Right renal pelvis (tissue), 4 donors: ENCODE measurements around the gene ZRANB1. TPM values are rescaled to one million over a fixed set of nuclear protein-coding genes. Genes with fewer than 3 reads are reported as not detected.
"Not testable (repeated sequence)": the region's sequence is repeated elsewhere in the genome, so short reads cannot be mapped to it uniquely, and the experiment has no call there.

Source experiments
- DNase-seq, 4 donors: peaks; one replicate each; pipeline ENCODE4 v3.0.0-alpha.2; 2013; ENCODE audit warnings: low read depth in 4 of 4, low spot score in 3 of 4, missing footprints in 1 of 4
- polyA plus RNA-seq, 4 donors: library from polyadenylated mRNA; unstranded; fragments of 120-200 nt; gene quantifications; one replicate each; pipeline ENCODE4 v1.2.1, GENCODE V29; 2013; ENCODE audit not compliant: insufficient read length in 4 of 4

The ZRANB1 gene
- polyA plus RNA-seq, 4 donors = 23.0 to 31.5 (median 27.9) TPM

DNA sequence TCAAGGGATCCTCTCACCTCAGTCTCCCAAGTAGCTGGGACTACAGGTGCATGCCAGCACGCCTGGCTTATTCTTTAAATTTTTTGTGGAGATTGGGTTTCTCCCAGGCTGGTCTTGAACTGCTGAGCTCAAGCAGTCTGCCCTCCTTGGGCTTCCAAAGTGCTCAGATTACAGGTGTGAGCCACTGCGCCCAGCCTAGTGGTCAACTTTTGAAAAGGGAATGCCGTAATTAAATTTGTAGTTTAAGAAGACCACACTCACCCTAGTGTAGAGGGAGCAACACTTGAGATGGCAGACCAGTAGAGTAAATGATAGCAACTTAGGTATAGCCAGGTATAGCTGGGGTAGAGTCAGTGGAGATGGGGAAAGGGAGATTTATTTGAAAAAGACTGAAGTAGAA, 17.6 kb downstream of the ZRANB1 start:
- no peak for DNase-seq

DNA sequence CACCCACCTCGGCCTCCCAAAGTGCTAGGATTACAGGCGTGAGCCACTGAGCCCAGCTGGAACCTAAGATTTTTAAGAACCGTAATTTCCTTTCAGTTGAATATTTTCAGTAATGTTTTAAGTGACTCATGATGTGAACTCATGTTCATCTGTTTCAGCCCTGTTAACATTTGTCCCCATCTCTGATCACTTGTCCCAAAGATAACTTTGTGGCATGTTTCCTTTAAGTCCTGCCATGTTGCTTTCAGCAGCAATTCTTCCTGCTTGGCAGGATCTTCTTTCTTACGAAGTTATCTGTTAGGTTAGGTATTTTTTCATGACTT, 19.3 kb downstream of the ZRANB1 start:
- no peak for DNase-seq

DNA sequence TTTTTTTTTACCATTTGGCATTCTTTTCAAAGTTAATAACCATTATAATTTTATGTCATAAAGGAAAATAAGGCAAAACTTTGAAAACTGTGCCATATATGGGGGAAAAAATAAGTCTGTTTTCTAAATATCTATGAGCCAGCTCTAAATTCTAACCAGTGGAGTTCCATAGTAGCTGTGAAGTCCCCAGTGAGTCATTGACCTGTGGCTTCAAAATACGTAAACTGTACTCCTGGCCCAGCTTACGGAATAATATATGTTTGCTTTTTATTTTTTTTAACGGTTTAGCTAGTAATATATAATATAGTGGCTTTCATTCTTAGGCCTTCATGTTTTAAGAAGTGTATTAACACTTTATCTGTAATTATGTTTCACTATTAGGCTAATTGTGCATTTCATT, 20.5 kb downstream of the ZRANB1 start:
- DNase-seq = no peak

DNA sequence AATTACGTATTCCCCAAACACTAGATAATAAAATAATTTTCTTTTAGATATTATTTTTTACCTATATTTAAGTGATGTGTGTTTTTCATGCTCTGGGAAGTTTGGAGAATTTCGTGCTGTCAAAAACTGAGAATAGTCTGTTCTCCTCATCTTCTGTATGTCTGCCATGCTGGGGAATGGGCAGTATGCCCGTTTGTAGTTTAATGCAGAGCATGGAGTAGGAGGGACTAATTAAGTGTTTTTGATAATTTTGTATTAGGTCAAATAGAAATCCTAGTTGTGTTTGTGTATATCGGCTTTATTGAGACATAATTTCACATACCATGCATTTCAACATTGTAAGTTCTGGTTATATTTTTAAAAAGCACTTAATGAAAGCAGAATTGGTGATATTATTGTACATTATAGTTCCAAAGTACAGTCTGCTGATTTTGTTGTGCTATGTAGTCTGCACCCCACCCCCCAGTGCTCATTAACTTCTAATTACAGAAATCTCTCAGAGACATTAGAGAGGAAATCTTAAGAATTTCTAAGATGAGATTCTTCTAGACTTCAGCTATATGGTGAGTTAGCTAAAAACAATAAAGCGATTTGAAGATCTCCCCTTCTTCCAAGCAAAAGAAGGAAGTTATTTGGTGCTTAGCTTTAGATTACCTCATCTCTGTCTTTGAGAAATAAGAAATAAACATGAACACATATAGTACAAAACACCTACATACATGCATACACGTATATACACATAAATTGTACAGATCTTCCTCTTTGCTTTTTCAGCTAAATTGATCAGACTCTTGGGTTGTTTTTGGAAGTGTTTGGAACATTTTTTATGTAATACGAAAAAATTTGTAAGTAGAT, 22.2 kb downstream of the ZRANB1 start:
- DNase-seq = no peak

- DNase-seq = no peak
Measured at GRCh38 chr10:124966008-124966407, 24.1 kb downstream of the ZRANB1 start.

DNA sequence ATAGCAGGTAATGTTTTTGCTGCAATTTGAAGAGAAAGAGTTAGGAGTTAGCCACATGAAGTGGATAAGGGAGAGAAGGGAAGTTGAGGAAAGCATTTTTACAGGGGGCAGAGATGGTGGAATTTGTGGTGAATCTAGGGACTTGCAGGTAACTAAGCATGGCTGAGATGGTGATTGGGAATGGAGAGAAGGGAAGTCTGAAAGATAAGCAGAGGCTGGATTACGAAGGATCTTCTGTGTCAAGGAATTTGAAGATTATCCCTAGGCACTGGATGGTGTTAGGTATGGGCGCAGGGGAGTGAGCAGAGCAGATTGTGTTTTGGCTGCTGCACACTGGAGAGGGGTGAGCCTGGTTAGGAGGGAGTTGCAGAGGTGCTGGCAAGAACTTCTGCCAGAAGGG, 25.3 kb downstream of the ZRANB1 start:
- DNase-seq = no peak

- DNase-seq = no peak
Measured at GRCh38 chr10:124971276-124971675, 29.4 kb downstream of the ZRANB1 start.

DNA sequence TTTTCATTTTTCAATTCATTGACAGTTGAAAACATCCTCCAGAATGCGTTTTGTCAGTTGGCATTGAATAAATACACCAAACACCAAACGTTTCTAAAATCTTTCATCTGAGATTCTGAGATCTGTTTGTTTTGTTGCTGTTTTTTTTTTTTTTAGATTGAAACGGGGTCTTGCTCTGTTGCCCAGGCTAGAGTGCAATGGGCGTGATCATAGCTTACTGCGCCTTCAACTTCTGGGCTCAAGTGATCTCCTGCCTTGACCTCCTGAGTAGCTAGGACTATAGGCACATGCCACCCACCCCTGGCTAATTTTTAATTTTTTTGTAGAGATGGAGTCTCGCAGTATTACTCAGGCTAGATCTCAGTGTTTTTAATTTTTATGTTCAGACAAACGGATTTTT, 30.7 kb downstream of the ZRANB1 start:
- DNase-seq = no peak

GRCh38 chr10:124974131-124974530, 32.2 kb downstream of the ZRANB1 start:
- DNase-seq = no peak

- DNase-seq = no peak
Measured at GRCh38 chr10:124975977-124976514, 34.1 kb downstream of the ZRANB1 start.

GRCh38 chr10:124977161-124977560, 35.2 kb downstream of the ZRANB1 start:
- DNase-seq = no peak

- DNase-seq = no peak
Measured at GRCh38 chr10:124977648-124978375, 35.9 kb downstream of the ZRANB1 start.

- DNase-seq = no peak
Measured at GRCh38 chr10:124978376-124978725, 36.4 kb downstream of the ZRANB1 start.

- no peak for DNase-seq
Measured at GRCh38 chr10:124983321-124983720, 41.4 kb downstream of the ZRANB1 start.

GRCh38 chr10:124984376-124984775, 42.5 kb downstream of the ZRANB1 start:
- no peak for DNase-seq

DNA sequence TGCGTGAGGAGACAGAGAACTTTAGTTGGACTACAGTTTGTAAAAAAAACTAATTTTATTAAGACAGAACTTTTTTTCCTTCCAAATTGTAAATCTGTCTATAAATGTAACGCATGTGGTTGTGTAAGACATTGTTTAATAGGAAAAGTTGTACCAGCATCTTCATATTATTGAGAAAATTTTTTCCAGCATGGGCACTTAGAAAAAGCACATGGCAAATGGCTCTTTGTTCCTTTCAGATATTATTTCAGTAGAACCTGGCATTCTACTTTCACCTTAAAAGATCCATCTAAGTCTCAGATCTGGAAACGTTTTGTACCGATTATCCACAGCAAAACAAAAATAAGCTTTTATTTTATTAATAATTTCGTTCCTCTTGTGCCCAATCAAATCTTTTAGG, 43.2 kb downstream of the ZRANB1 start:
- no peak for DNase-seq

GRCh38 chr10:124987788-124988187, 45.9 kb downstream of the ZRANB1 start:
- no peak for DNase-seq

DNA sequence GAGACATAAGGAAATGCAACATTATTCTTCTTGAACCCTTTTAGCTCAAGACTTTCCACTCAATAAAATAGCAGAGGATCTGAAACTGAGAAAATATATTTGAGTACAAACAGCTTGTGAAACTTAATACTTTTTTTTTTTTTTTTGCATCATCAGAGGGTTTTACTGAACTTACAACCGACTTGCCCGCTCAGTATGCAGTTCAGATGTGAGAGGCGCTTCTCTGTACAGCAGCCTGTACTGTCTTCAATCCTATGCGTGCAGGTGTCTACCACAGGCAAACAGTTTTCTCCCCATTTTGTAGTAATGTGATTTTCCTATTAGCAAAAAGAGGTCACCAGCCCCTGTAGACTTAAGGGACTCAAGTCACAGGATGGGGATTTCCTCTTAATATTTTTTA, 46.8 kb downstream of the ZRANB1 start:
- not testable (repeated sequence) for DNase-seq

DNA sequence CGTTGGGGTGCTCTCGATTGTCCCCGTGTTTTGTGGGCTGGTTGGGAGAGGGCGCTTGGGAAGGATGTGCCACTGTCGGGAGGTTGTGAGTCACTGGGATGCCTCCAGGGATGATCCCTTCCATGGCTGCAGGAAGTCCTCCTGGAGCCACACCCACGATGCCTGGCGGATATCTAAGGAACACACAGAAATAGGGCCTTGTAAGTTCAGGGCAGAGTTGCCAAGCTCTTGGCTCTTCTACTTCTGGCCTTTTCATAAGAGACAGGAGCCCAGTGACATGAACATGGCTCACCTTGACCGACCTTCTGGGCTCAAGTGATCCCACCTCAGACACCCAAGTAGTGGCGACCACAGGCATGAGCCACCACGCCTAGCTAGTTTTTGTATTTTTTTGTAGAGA, 47.6 kb downstream of the ZRANB1 start:
- DNase-seq = no peak

- no peak for DNase-seq
Measured at GRCh38 chr10:124990671-124991625, 49.0 kb downstream of the ZRANB1 start.

DNA sequence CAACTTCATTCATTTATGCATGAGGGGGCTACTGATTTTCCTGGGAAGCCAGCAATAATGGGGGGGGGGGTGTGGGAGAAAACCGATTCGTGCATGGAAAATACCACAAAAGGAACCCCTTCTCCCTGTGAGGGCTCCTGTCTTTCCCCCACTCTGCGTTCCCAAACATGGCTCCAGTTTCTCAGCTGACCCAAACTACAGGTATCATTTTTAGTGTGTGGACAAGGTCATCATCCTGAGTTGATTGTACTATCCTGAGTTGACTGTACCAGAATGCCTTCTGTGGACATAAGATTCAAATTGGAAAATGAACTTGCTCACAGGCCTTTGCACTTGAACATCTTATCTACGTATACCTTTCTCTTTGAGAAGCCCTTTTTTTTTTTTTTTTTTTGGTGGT, 49.9 kb downstream of the ZRANB1 start:
- DNase-seq = no peak
